Osteoblast (primary cell): ENCODE results near the gene KCNQ1. TPM values are rescaled to one million over a fixed set of nuclear protein-coding genes. Genes with fewer than 3 reads are reported as not detected.

Experiments used
- DNase-seq: peaks from one replicate; pipeline ENCODE4 v3.0.0; 2011; ENCODE audit warnings: low spot score, mixed read lengths; ENCODE audit not compliant: insufficient read length; ENCODE audit errors: missing footprints
- H2AFZ ChIP-seq: 2 replicates; pipeline ENCODE4 v1.6.0; 2011; ENCODE audit warnings: mild to moderate bottlenecking, low read length
- H3K27ac ChIP-seq: 2 replicates; pipeline ENCODE4 v1.5.1; 2011; ENCODE audit warnings: mild to moderate bottlenecking, low read depth, low read length, moderate library complexity
- H3K27me3 ChIP-seq: 2 replicates; pipeline ENCODE4 v1.6.0; 2012; ENCODE audit warnings: mild to moderate bottlenecking, control low read depth, inconsistent platforms, low read length, moderate library complexity; ENCODE audit not compliant: insufficient read depth
- H3K36me3 ChIP-seq: 2 replicates; pipeline ENCODE4 v1.5.1; 2011; ENCODE audit warnings: mild to moderate bottlenecking, low read length, control low read depth, moderate library complexity; ENCODE audit not compliant: insufficient read depth
- H3K4me1 ChIP-seq: 2 replicates; pipeline ENCODE4 v1.5.1; 2011; ENCODE audit warnings: mild to moderate bottlenecking, low read length, control low read depth, moderate library complexity; ENCODE audit not compliant: insufficient read depth
- H3K4me2 ChIP-seq: 2 replicates; pipeline ENCODE4 v1.6.0; 2011; ENCODE audit warnings: mild to moderate bottlenecking, low read length; ENCODE audit not compliant: insufficient read depth
- H3K4me3 ChIP-seq: fragments of 200-600 bp; sonication (generic); 3 replicates; pipeline ENCODE4 v1.5.1; 2012; ENCODE audit warnings: mild to moderate bottlenecking, low read length, inconsistent platforms; ENCODE audit not compliant: insufficient read depth
- H3K79me2 ChIP-seq: 2 replicates; pipeline ENCODE4 v1.6.0; 2012; ENCODE audit warnings: mild to moderate bottlenecking, low read length, control low read depth, inconsistent platforms; ENCODE audit not compliant: insufficient read depth
- H3K9me3 ChIP-seq: 2 replicates; pipeline ENCODE4 v1.5.1; 2011; ENCODE audit warnings: low read depth, low read length, control low read depth
- H4K20me1 ChIP-seq: 2 replicates; pipeline ENCODE4 v1.6.0; 2012; ENCODE audit warnings: mild to moderate bottlenecking, low read length, control low read depth; ENCODE audit not compliant: insufficient read depth
- CTCF ChIP-seq: IDR thresholded peaks from 2 replicates; pipeline ENCODE4 v1.5.1; 2011; ENCODE audit warnings: mild to moderate bottlenecking, low read depth, low read length, moderate library complexity; ENCODE audit errors: extremely low read depth
- total RNA-seq: library from RNA; depleted of rRNA; stranded (reverse); fragments of >200 nt; gene quantifications from 2 replicates; pipeline ENCODE4 v1.2.3, GENCODE V29; 2012

The KCNQ1 gene
- total RNA-seq, 1 donor: not detected

- TF ChIP-seq CTCF: no peak
- no peaks in the 10 kb centered on the region for H3K36me3 ChIP-seq
- DNase-seq: peak; percentile 63
- H3K27me3 ChIP-seq: peaks cover 15% of the 10 kb centered on the region
- no peaks in the 10 kb centered on the region for H3K9me3 ChIP-seq
- no peaks in the 10 kb centered on the region for H3K79me2 ChIP-seq
- H3K4me3 ChIP-seq: no peak overlapping the region
- H3K4me1 ChIP-seq: peaks cover 7% of the 10 kb centered on the region
- H3K27ac ChIP-seq: no peak overlapping the region
- no peak overlapping the region for H2AFZ ChIP-seq
- H3K4me2 ChIP-seq: no peak overlapping the region
- peaks cover 5% of the 10 kb centered on the region for H4K20me1 ChIP-seq
Measured at GRCh38 chr11:2528301-2529050, 83.7 kb downstream of the KCNQ1 start.

- Histone ChIP-seq H3K27ac (no peak overlapping the region), H2AFZ (no peak overlapping the region), H3K4me3 (no peak overlapping the region), H3K4me2 (no peak overlapping the region), H3K79me2 (no peaks in the 10 kb centered on the region), H3K9me3 (no peaks in the 10 kb centered on the region), H3K27me3 (peaks cover 15% of the 10 kb centered on the region), H4K20me1 (peaks cover 5% of the 10 kb centered on the region), H3K4me1 (peaks cover 13% of the 10 kb centered on the region), H3K36me3 (no peaks in the 10 kb centered on the region)
- no peak for TF ChIP-seq CTCF
- peak; percentile 47 for DNase-seq
Measured at GRCh38 chr11:2529173-2529572, 84.4 kb downstream of the KCNQ1 start.

- DNase-seq: peak; percentile 65
- H4K20me1 ChIP-seq: peaks cover 5% of the 10 kb centered on the region
- no peak overlapping the region for H3K4me3 ChIP-seq
Measured at GRCh38 chr11:2529636-2530035, 84.8 kb downstream of the KCNQ1 start.

More at GRCh38 chr11:2529636-2530035, 84.8 kb downstream of the KCNQ1 start:
- H3K9me3 ChIP-seq: no peaks in the 10 kb centered on the region
- no peaks in the 10 kb centered on the region for H3K79me2 ChIP-seq
- no peak overlapping the region for H2AFZ ChIP-seq
- H3K36me3 ChIP-seq: no peaks in the 10 kb centered on the region
- H3K27ac ChIP-seq: no peak overlapping the region
- H3K4me2 ChIP-seq: no peak overlapping the region
- peaks cover 15% of the 10 kb centered on the region for H3K27me3 ChIP-seq
- TF ChIP-seq CTCF: no peak
- H3K4me1 ChIP-seq: peaks cover 13% of the 10 kb centered on the region
